Muscle layer of duodenum (tissue), 2 donors: ENCODE data around the gene CTBP1.

Source experiments
- H3K27ac ChIP-seq: one replicate; pipeline ENCODE4 v1.7.0; 2013; ENCODE audit warnings: mild to moderate bottlenecking, low read length
- H3K27me3 ChIP-seq: one replicate; pipeline ENCODE4 v1.7.0; 2013; ENCODE audit warnings: low read depth, mild to moderate bottlenecking, control low read depth, low read length
- H3K36me3 ChIP-seq, 2 donors: one replicate each; pipeline ENCODE4 v1.7.0; 2013; ENCODE audit warnings: low read length in 2 of 2, control low read depth in 1 of 2, mild to moderate bottlenecking in 1 of 2; ENCODE audit not compliant: insufficient read depth in 2 of 2, control insufficient read depth in 1 of 2
- H3K4me1 ChIP-seq, 2 donors: one replicate each; pipeline ENCODE4 v1.7.0; 2013; ENCODE audit warnings: low read length in 2 of 2, mild to moderate bottlenecking in 2 of 2, control low read depth in 1 of 2, moderate library complexity in 1 of 2; ENCODE audit not compliant: insufficient read depth in 2 of 2, control insufficient read depth in 1 of 2
- H3K4me3 ChIP-seq, 2 donors: one replicate each; pipeline ENCODE4 v1.7.0; 2013; ENCODE audit warnings: low read length in 2 of 2, low read depth in 1 of 2, mild to moderate bottlenecking in 1 of 2
- H3K9me3 ChIP-seq, 2 donors: one replicate each; pipeline ENCODE4 v1.7.0; 2013; ENCODE audit warnings: low read length in 2 of 2, control low read depth in 1 of 2, mild to moderate bottlenecking in 1 of 2; ENCODE audit not compliant: control insufficient read depth in 1 of 2
- donor health status: healthy.

Gene CTBP1

DNA sequence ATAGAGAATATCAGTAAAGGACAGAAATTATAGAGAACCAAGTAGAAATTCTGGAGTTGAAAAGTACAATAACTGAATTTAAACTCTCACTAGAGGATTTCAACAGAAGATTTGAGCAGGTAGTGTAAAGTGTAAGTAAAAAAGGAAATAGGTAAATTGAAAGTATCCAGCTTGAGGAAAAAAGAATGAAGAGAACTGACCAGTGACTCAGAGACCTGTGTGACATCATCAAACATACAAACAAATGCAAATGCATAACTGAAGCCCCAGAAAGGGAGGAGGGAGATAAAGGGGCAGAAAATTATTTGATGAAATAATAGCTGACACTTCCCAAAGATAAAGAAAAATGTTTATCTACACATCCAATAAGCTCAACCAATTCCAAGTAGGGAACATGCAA, 68.3 kb downstream of the CTBP1 start:
- no peak overlapping the region for H3K4me3 ChIP-seq
- H3K36me3 ChIP-seq: no peaks in the 10 kb centered on the region
- no peaks in the 10 kb centered on the region for H3K27me3 ChIP-seq
- H3K4me1 ChIP-seq: peaks cover 0 to 5% of the 10 kb centered on the region in 2 donors
- H3K9me3 ChIP-seq: no peaks in the 10 kb centered on the region
- H3K27ac ChIP-seq: no peak overlapping the region

DNA sequence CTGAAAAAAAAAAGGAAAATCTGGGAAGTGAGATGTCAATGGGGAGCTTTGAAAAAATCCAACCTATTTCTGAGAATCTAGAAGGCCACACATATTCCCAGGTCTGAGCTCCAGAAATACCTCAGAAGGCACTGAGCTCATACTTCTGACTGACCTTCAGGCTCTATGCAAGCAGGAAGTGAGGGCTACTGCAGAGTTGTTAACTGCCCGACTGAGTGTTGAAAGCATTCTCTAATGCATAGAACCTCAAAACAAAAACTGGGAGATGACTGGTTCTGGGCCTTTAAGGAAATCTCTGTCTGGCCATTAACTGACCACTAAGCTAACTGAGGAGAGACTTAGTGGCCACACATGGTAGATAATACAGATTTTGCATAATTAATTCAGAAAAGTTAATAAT, 69.0 kb downstream of the CTBP1 start:
- Histone ChIP-seq H3K36me3 (no peaks in the 10 kb centered on the region), H3K9me3 (no peaks in the 10 kb centered on the region), H3K27ac (no peak overlapping the region), H3K4me3 (no peak overlapping the region), H3K27me3 (no peaks in the 10 kb centered on the region), H3K4me1 (peaks cover 0 to 5% of the 10 kb centered on the region in 2 donors)

DNA sequence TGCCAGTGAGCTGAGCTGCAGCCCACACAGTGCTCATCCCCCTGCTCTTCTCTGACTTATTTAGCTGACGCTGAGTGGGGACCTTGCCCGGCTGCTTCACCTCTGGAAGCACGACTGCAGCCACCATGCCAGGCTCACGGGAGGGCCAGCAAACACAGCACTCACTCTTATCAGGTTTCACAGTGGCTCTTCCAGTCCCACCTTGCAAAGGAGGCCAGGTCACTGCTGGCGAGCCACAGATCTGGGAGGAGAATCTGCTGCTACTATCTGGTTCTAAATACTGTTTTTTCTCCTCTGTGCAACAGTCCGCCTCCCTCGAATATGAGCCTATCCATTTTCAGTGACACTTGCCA, 69.9 kb downstream of the CTBP1 start:
- Histone ChIP-seq H3K4me3 (no peak overlapping the region), H3K27ac (no peak overlapping the region), H3K9me3 (no peaks in the 10 kb centered on the region), H3K27me3 (no peaks in the 10 kb centered on the region), H3K36me3 (no peaks in the 10 kb centered on the region), H3K4me1 (peaks cover 0 to 5% of the 10 kb centered on the region in 2 donors)

DNA sequence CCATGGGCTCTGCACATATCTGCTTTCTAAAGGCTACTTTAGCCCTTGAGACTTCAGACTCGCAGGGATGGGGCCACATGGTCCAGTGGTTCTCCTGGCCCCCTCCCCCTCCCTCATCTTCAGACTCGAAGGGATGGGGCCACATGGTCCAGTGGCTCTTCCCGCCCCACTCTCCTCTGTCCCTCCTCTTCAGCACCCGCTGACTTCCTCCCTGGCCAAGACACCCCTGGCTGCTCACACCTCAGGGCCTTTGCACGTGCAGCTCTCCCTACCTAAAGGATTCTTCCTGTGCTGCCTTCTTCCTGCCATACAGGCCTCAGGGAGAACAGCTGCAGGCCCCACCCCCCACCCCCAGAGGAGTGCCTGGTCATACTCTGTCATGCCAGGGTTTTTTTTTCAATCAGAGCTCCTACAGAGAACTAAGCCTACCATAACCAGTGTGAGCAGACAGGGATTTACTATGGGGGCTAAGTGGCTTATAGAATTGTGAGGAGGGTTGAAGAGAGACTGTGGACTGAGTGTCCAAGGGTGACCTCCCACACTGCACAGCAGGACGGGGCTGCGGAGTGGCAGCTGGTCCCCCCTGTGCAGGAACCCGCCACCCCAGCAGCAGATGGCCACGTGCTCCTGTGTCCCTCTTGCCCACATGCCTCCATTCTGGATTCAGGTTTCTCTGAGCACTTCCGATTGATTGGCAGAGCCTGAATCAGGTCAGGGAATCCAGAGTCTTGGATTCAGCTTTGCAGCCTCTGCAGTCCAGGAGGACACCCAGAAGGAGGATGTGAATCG, 70.4 kb downstream of the CTBP1 start:
- H3K36me3 ChIP-seq: no peaks in the 10 kb centered on the region
- peaks cover 0 to 5% of the 10 kb centered on the region in 2 donors for H3K4me1 ChIP-seq
- H3K4me3 ChIP-seq: no peak overlapping the region
- no peaks in the 10 kb centered on the region for H3K9me3 ChIP-seq
- H3K27ac ChIP-seq: no peak overlapping the region
- H3K27me3 ChIP-seq: no peaks in the 10 kb centered on the region

DNA sequence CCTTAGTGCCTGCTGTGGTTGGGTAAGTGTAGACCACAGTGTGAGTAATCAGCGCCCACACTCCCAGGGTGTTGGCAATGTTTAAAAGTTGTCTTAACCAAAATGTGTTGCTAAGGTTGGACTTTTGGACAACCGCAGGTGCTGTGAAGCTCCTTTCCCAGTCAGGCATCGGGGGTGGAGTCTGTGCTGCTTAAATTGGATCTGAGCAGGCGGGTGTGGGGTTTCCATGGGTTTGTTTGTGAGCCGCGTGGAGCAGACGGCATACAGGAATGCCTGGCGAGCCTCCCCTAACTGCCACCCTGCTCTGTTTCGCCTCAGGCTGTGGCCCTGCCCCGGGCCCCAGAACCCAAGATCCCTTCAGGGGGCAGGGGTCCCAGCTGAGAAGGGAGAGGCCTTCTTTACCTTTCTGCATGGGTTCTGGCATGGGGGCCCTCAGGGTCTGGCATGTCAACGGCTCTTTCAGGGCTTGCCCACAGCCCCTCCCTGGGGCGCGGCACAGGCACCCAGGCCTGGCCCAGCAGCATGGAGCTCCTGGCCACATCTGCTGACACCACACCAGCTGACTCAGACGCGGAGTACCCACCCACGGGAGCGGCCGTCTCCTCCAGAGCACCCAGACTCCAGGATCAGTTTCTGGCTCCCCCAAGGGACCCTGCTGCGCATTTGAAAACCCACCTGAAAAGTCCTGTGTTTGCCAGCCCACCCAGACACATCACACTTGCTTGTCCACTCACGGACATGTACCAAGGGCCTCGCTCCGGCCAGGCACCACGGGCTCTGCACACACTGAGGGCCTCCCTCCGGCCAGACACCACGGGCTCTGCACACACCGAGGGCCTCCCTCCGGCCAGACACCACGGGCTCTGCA, 71.4 kb downstream of the CTBP1 start:
- H3K36me3 ChIP-seq: no peaks in the 10 kb centered on the region
- peaks cover 0 to 5% of the 10 kb centered on the region in 2 donors for H3K4me1 ChIP-seq
- H3K9me3 ChIP-seq: no peaks in the 10 kb centered on the region
- peaks cover under 1% of the 10 kb centered on the region for H3K27me3 ChIP-seq
- no peak overlapping the region for H3K4me3 ChIP-seq
- H3K27ac ChIP-seq: no peak overlapping the region

DNA sequence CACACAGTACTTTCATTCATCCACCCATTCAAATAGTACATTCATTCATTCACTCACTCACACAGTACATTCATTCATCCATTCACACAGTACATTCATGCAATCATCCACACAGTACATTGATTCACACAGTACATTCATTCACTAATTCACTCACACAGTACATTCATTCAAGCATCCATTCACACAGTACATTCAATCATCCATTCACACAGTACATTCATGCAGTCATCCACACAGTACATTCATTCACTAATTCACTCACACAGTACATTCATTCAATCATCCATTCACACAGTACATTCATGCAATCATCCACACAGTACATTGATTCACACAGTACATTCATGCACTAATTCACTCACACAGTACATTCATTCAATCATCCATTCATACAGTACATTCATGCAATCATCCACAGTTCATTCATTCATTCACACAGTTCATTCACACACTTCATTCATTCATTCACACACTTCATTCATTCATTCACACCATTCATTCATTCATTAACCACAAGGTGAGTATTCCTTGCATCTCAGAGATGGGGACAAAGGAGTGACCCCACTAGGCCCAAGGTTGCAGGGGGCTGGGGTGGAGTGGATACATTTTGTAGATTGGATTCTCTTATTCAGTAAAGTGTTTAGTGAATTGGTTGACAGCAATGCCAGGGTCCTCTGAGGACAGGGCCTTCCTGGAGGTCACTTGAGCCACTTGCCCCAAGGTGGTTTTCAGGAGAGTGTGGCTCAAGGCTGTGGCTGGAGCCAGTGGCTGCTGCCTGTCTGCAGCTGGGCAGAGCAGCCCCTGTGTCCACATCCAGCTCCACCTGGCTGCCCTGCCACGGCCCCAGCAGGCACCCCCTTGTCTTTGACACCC, 72.3 kb downstream of the CTBP1 start:
- Histone ChIP-seq H3K27me3 (peaks cover 9% of the 10 kb centered on the region), H3K27ac (no peak overlapping the region), H3K4me1 (peaks cover 0 to 5% of the 10 kb centered on the region in 2 donors), H3K36me3 (no peaks in the 10 kb centered on the region), H3K4me3 (no peak overlapping the region), H3K9me3 (no peaks in the 10 kb centered on the region)

DNA sequence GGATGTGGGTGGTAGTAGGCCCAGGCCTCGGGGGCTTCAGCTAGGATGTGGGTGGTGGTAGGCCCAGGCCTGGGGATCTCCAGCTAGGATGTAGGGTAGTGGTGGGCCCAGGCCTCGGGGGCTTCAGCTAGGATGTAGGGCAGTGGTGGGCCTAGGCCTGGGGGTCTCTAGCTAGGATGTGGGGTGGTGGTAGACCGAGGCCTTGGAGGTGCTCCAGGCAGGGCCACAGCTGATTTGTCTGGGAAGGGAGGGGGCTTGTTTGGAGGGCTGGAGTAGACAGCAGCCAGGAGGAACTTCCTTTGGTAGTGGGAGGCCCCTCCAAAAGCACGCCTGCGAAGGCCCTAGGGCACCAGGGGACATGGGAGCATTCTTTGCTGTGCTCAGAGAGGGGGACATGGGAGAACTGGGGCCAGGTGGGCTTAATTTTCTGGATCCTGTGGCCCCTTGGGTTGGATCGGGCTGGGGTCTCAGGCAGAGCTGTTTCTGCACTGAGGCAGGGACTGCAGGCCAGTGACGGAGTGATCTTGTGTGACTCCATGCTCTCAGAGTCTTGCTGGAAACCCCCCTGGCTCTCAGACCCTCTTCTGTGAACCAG, 73.2 kb downstream of the CTBP1 start:
- no peaks in the 10 kb centered on the region for H3K9me3 ChIP-seq
- peaks cover 12% of the 10 kb centered on the region for H3K27me3 ChIP-seq
- H3K36me3 ChIP-seq: no peaks in the 10 kb centered on the region
- no peak overlapping the region for H3K4me3 ChIP-seq
- H3K27ac ChIP-seq: no peak overlapping the region
- peaks cover 0 to 13% of the 10 kb centered on the region in 2 donors for H3K4me1 ChIP-seq

DNA sequence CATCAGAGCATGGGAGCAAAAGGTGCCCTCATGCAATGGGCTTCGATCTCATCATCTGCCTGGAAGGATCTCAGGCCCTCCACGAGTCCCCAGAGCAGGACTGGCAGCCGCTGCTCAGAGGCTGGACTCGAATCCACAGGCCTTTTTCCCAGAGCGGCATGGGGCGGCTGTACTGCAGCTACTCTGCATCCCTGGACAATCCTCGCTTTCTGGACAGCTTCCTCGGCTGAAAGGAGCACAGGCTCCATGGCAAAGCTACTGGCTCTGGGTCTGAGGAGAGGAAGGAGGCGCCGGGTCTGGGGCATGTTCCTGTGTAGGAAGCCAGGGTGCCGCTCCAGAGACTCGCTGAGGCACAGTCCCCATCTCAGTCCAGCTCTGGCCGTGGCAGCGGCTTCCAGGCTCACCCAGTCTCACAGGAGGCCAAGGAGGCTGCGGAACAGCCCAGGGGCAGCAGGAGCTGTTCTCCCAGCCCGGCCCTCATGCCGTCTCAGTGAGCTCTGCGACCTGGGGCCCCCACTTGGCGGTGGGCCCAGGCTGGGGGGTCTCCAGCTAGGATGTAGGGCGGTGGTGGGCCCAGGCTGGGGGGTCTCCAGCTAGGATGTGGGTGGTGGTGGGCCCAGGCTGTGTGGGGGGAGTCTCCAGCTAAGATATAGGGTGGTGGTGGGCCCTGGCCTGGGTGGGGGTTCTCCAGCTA, 73.8 kb downstream of the CTBP1 start:
- Histone ChIP-seq H3K27me3 (peaks cover 14% of the 10 kb centered on the region), H3K9me3 (no peaks in the 10 kb centered on the region), H3K36me3 (no peaks in the 10 kb centered on the region), H3K4me1 (peaks cover 0 to 15% of the 10 kb centered on the region in 2 donors), H3K4me3 (no peak overlapping the region), H3K27ac (no peak overlapping the region)

DNA sequence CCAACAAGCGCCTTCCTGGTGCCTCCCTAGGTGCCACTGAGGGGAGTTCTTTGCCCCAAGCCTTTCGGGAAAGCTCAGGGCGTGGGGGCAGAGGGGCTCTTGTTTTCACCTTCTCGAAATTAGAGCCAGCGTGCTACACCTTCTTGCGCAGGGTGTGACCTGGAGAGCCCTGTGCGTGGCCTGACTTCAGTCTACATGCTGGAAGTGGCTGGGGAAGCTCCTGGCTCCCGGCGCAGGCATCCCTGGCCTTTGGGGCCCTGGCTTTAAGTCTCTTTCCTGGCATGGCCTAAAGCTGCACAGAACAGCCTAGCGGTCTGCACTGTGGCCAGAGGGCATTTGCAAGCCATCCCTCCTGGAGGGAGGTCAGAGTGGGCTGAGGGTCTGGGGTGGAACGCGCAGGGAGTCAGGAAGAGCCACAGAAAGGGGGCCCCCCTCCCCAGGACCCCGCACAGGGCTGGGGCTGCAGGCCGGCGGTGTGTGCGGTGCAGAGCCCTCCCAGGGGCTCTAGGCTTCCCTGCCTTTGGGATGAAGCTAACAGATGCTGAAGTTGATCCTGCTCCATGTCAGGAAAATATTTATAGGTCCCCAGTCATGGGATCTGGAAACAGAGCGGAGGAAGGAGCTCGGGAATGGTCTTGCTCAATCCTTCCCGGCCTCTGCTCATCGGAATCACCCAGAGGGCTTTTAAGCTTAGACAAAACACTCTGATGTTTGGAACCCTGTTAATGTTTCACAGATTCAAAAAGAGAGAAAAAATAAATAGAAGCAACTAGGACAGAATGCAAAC, 75.8 kb downstream of the CTBP1 start:
- H3K4me3 ChIP-seq: peak overlapping the region in 1 of 2 donors; percentile 30
- H3K27ac ChIP-seq: no peak overlapping the region
- H3K4me1 ChIP-seq: peaks cover 0 to 20% of the 10 kb centered on the region in 2 donors
- peaks cover 17% of the 10 kb centered on the region for H3K27me3 ChIP-seq
- H3K9me3 ChIP-seq: no peaks in the 10 kb centered on the region
- no peaks in the 10 kb centered on the region for H3K36me3 ChIP-seq
